ENCODE data around the gene PTGIS.
A peak's percentile ranks its signal among the peaks of the same experiment; 100 is the strongest.

Gene PTGIS

DNA sequence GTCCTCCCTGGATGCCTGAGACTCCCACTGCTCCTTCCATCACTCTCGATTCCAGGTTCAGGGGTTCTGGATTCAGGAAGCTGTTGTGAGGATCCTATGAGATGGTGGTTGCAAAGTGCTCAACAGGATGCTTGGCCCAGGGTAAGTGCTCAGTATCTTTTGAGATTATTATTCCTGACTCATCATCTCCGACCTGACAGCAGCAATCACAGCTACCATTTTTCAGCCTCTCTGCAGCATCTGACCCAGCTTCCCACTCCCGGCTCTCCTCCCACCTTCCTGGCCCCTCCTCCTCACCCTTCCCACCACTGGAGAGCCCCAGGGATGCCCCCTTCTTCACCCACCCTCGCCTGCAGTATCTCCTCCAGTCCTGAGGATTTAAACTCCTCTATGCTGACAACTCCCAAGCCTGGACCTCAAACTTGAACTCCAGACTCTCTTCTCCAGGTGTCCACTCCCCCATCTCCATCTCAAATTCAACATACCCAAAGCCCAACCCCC is 48.7 kb downstream of the PTGIS start:
- no peak for DNase-seq
- H3K36me3 ChIP-seq, result no peaks in the 10 kb centered on the region
- no peak overlapping the region for H3K4me3 ChIP-seq (ENCODE audit: low read depth, low read length)
- no peak overlapping the region for H3K27ac ChIP-seq
- H3K9me3 ChIP-seq (ENCODE audit: severe bottlenecking), result no peaks in the 10 kb centered on the region
- TF ChIP-seq, protein P1, sequence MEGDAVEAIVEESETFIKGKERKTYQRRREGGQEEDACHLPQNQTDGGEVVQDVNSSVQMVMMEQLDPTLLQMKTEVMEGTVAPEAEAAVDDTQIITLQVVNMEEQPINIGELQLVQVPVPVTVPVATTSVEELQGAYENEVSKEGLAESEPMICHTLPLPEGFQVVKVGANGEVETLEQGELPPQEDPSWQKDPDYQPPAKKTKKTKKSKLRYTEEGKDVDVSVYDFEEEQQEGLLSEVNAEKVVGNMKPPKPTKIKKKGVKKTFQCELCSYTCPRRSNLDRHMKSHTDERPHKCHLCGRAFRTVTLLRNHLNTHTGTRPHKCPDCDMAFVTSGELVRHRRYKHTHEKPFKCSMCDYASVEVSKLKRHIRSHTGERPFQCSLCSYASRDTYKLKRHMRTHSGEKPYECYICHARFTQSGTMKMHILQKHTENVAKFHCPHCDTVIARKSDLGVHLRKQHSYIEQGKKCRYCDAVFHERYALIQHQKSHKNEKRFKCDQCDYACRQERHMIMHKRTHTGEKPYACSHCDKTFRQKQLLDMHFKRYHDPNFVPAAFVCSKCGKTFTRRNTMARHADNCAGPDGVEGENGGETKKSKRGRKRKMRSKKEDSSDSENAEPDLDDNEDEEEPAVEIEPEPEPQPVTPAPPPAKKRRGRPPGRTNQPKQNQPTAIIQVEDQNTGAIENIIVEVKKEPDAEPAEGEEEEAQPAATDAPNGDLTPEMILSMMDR (IDR thresholded peaks at IDR 0.05; ENCODE audit: low read depth, low read length), result no peak
- H3K27me3 ChIP-seq (ENCODE audit: insufficient read depth, low read depth, severe bottlenecking), result no peaks in the 10 kb centered on the region

DNA sequence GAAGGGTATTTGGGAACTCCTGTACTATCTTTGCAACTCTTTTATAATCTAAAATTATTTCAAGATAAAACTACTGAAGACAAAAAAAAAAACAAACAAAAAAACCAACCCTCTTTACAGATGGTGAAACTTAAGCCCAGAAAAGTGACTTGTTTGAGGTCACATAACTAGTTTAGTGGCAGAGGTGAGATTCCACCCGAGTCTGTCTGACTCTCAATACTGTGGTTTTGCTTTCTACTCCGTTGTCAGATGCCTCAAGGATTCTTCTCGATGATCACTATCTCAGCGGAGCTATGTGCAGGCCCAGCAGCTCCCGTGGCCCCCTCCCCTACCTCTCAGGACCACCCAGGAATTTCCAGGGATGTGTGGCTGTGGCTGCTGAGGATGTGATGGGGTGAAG is 49.4 kb downstream of the PTGIS start:
- TF ChIP-seq, protein P1 (IDR thresholded peaks at IDR 0.05; ENCODE audit: low read depth, low read length), result no peak
- no peaks in the 10 kb centered on the region for H3K36me3 ChIP-seq
- H3K9me3 ChIP-seq (ENCODE audit: severe bottlenecking), result no peaks in the 10 kb centered on the region
- H3K27ac ChIP-seq, result no peak overlapping the region
- no peaks in the 10 kb centered on the region for H3K27me3 ChIP-seq (ENCODE audit: insufficient read depth, low read depth, severe bottlenecking)
- no peak overlapping the region for H3K4me3 ChIP-seq (ENCODE audit: low read depth, low read length)
- DNase-seq, result no peak

DNA sequence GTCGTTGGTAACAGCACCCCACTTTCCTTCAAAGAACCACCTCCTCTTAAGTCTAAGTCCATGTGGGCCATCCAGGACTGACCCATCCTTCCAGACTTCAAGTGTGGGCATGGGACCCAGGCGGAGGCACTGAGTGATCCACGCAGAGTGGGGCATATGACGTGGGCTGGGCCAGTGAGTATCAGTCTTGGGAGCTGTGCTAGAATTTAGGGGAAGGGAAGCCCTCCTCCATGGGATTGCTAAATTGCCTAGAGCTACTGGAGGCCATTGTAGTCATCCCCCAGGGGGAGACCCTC is 50.2 kb downstream of the PTGIS start:
- TF ChIP-seq, protein P1 (IDR thresholded peaks at IDR 0.05; ENCODE audit: low read depth, low read length), result no peak
- Histone ChIP-seq H3K27me3 (ENCODE audit: insufficient read depth, low read depth, severe bottlenecking) (no peaks in the 10 kb centered on the region), H3K4me3 (ENCODE audit: low read depth, low read length) (no peak overlapping the region), H3K27ac (no peak overlapping the region), H3K36me3 (no peaks in the 10 kb centered on the region), H3K9me3 (ENCODE audit: severe bottlenecking) (no peaks in the 10 kb centered on the region)
- no peak for DNase-seq

DNA sequence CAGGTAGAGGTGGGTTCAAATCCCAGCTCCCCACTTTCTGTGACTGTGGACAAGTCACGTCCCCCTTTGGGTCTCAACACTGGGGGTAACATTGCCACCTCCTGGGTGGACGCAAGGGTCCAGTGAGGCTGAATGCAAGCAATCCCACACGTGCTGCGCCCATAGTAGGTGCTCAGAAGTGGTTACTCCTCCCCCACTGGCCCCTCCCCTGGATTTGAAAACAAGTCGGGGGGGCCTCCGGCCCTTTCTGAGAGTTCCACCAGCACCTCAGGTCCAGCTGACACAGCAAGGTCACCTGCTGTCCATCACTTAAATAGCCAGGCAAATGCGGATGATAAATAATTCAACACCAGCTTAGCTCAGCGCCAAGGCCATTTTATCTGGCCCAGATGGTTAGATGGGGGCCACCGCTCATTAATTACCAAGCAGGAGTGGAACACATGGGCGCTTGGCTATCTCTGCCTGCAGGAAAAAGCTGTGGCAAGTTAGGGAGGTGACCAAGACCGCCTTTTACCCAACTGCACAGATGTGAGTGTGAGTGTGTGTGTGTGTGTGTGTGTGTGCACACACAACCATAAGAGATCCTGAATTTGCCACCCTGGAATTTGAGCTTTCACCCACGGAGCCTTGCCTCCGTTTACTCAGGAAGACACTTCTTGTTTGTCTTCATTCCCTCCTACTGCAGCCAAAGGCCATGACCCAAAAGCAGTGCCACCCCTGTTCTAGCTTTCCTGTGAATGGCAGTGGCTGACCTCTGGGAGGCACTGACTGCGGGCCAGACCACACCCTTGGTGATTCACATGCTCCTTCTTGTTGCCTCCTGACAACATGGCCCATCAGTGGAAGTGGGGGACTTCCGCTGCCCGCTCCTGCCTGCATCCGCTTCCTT is 50.8 kb downstream of the PTGIS start:
- no peaks in the 10 kb centered on the region for H3K9me3 ChIP-seq (ENCODE audit: severe bottlenecking)
- H3K36me3 ChIP-seq, result no peaks in the 10 kb centered on the region
- no peak overlapping the region for H3K27ac ChIP-seq
- no peak overlapping the region for H3K4me3 ChIP-seq (ENCODE audit: low read depth, low read length)
- peak; percentile 16 for DNase-seq
- H3K27me3 ChIP-seq (ENCODE audit: insufficient read depth, low read depth, severe bottlenecking), result no peaks in the 10 kb centered on the region
- TF ChIP-seq, protein P1 (IDR thresholded peaks at IDR 0.05; ENCODE audit: low read depth, low read length), result no peak

DNA sequence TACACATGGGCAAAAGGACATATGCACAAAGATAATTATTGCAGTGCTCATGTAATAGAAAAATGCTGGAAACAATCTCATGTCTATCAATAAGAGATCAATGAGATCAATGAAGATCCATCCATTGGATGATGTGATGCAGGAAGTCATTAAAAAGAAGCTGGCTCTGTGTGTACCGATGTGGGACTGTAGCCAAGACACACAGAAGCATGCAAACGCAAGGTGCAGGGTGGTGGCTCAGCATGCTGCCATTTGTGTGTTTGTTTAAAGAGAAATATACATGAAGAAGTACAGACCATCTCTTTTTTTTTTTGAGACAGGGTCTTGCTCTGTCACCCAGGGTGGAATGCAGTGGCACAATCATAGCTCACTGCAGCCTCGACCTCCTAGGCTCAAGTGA is 52.4 kb downstream of the PTGIS start:
- TF ChIP-seq, protein P1 (IDR thresholded peaks at IDR 0.05; ENCODE audit: low read depth, low read length), result no peak
- no peak overlapping the region for H3K27ac ChIP-seq
- no peak for DNase-seq

DNA sequence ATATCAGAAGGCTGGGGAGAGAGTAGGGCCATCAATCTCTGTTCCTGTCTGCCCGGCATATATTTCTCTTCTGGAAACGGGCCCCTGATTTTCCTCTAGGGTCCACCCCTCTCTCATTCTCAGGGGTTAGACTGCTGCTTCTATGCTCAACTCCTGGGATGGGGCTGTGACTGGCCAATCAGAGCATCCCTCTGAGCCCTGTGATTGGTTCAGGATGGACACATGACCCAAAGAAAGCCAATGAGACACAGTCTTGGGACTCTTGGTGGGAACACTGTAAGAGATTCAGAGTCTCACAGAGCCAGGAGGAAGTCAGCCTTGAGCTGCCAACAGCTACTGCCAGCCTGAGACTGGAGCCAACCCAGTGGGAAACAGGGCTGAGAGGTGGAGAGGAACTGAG is 54.4 kb downstream of the PTGIS start:
- DNase-seq, result no peak
- no peaks in the 10 kb centered on the region for H3K36me3 ChIP-seq
- TF ChIP-seq, protein P1 (IDR thresholded peaks at IDR 0.05; ENCODE audit: low read depth, low read length), result no peak
- no peaks in the 10 kb centered on the region for H3K27me3 ChIP-seq (ENCODE audit: insufficient read depth, low read depth, severe bottlenecking)
- no peak overlapping the region for H3K27ac ChIP-seq
- H3K4me3 ChIP-seq (ENCODE audit: low read depth, low read length), result no peak overlapping the region
- H3K9me3 ChIP-seq (ENCODE audit: severe bottlenecking), result no peaks in the 10 kb centered on the region

More for the DNA sequence above, 52.4 kb downstream of the PTGIS start:
- no peaks in the 10 kb centered on the region for H3K9me3 ChIP-seq (ENCODE audit: severe bottlenecking)
- no peaks in the 10 kb centered on the region for H3K36me3 ChIP-seq
- H3K27me3 ChIP-seq (ENCODE audit: insufficient read depth, low read depth, severe bottlenecking), result no peaks in the 10 kb centered on the region
- H3K4me3 ChIP-seq (ENCODE audit: low read depth, low read length), result no peak overlapping the region

Data from WERI-Rb-1 (cell line).